Naive B cell (primary cell): ENCODE results near the gene CCT8L2. TPM values are rescaled to one million over a fixed set of nuclear protein-coding genes. Genes with fewer than 3 reads are reported as not detected.
"Not testable (repeated sequence)": the region's sequence is repeated elsewhere in the genome, so short reads cannot be mapped to it uniquely, and the experiment has no call there.

Experiments used
- ATAC-seq, 2 donors: fragments of 150-1000 bp; cut with Tn5 transposase; 2 replicates each; pipeline ENCODE4 v1.10.0; 2021; ENCODE audit warnings: low read depth in 2 of 2, mild to moderate bottlenecking in 2 of 2, moderate library complexity in 2 of 2
- DNase-seq: peaks from one replicate; pipeline ENCODE4 v3.0.0; 2022
- H3K27ac Mint-ChIP-seq, 6 donors: one replicate each; pipeline ENCODE4 v1.8.0; 2020 to 2022; ENCODE audit warnings: mild to moderate bottlenecking in 6 of 6, mixed read lengths in 6 of 6, moderate library complexity in 5 of 6, inconsistent platforms in 2 of 6
- H3K27me3 Mint-ChIP-seq, 3 donors: one replicate each; pipeline ENCODE4 v1.8.0; 2021 to 2022; ENCODE audit warnings: mixed read lengths in 3 of 3, mild to moderate bottlenecking in 1 of 3
- H3K36me3 Mint-ChIP-seq, 2 donors: one replicate each; pipeline ENCODE4 v1.8.0; 2020 to 2022; ENCODE audit warnings: mixed read lengths in 2 of 2, inconsistent platforms in 1 of 2, mild to moderate bottlenecking in 1 of 2
- H3K4me1 Mint-ChIP-seq, 3 donors: one replicate each; pipeline ENCODE4 v1.8.0; 2020 to 2022; ENCODE audit warnings: mixed read lengths in 3 of 3, inconsistent platforms in 1 of 3, mild to moderate bottlenecking in 1 of 3, moderate library complexity in 1 of 3
- H3K4me3 Mint-ChIP-seq, 8 donors: one replicate each; pipeline ENCODE4 v1.8.0; 2020 to 2022; ENCODE audit warnings: mild to moderate bottlenecking in 8 of 8, mixed read lengths in 8 of 8, moderate library complexity in 8 of 8, inconsistent platforms in 2 of 8
- H3K9me3 Mint-ChIP-seq, 7 donors: one replicate each; pipeline ENCODE4 v1.8.0; 2020 to 2022; ENCODE audit warnings: mixed read lengths in 7 of 7, mild to moderate bottlenecking in 5 of 7, inconsistent platforms in 2 of 7, moderate library complexity in 1 of 7
- polyA plus RNA-seq, 6 donors: library from polyadenylated mRNA; unstranded; fragments of 300-500 nt; fragmentation: Illumina TruSeq; gene quantifications; one replicate each; pipeline ENCODE4 v1.2.3, GENCODE V29; 2021; ENCODE audit warnings: low read depth in 6 of 6

Gene CCT8L2
- polyA plus RNA-seq, 6 donors from 2014 or later, result not detected

DNA sequence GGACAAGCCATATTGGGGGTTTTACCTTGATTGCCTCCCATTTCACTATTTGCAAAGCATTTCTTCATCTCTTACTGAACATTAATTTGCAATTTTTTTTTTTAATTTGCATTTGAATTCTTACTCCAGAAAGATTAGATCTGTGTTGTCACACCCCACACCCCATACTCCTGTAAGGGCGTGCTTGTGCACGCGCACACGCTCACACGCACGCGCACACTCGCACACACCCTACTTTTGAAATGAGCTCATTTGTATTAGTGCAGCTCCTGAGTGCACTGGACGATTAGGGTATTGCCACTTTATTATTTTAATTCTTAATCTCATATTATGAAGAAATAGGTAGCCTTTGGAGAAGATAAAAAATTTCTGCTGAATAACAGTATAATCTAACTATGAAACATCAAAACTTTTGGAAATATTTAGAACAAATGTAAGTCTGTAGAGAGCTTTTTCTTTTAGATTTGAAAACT lies 11.2 kb upstream of the CCT8L2 start:
- not testable (repeated sequence) for H3K9me3 Mint-ChIP-seq, DNase-seq, H3K36me3 Mint-ChIP-seq
- ATAC-seq, result peak; percentile 70 to 71
- H3K27ac Mint-ChIP-seq, result peak overlapping the region in 1 of 6 donors; percentile 90
- H3K27me3 Mint-ChIP-seq, result peaks cover 34 to 48% (median 48%) of the 10 kb centered on the region in 3 donors
- peaks cover 4 to 17% (median 8%) of the 10 kb centered on the region in 3 donors for H3K4me1 Mint-ChIP-seq
- peak overlapping the region in 3 of 8 donors; percentile 15 to 53 (median 48) for H3K4me3 Mint-ChIP-seq

GRCh38 chr22:16603448-16603768 lies 10.8 kb upstream of the CCT8L2 start:
- Mint-ChIP-seq H3K9me3 (peaks cover 0 to 3% (median 0%) of the 10 kb centered on the region in 7 donors), H3K27me3 (peaks cover 30 to 48% (median 47%) of the 10 kb centered on the region in 3 donors), H3K27ac (peak overlapping the region in 1 of 6 donors; percentile 90)

DNA sequence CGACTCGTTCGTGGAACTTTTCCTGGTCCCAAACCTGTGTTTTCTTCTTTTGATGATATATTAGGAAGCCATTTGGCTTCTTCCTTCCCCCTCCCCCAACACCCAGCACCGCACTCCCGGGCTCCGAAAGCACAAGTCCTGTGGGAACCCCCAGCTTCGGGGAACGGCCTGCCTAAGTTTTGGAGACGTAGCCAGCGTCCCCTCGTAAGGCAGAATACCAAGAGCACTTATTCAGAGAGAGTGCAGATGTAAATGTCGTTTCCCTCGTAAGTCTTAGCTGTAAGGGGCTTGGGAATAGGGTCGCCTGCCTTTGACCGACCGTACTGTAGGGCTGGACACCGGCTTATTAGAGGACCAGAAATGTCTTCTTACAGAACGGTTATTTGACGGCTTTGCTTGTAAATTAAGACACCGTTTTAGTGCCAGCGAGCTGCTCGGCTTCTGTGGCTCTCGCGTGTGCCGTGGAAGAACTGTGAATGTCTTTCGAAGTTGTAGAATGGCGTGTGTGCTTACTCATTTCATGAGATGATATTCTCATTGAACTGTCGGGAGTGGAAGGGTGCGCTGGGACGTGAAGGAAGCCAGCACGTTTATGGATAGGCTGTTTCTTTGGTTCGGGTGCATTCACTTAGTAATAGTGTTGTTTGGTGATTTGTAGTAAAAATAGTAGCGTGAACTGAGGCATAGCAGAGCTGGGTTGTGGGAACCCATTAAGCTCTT lies 10.3 kb upstream of the CCT8L2 start:
- not testable (repeated sequence) for H3K9me3 Mint-ChIP-seq, H3K36me3 Mint-ChIP-seq, ATAC-seq, DNase-seq
- H3K4me1 Mint-ChIP-seq, result peaks cover 4 to 17% (median 8%) of the 10 kb centered on the region in 3 donors
- peak overlapping the region in 2 of 6 donors; percentile 46 to 56 for H3K27ac Mint-ChIP-seq
- peak overlapping the region; percentile 48 to 89 (median 69) for H3K4me3 Mint-ChIP-seq
- peaks cover 25 to 45% (median 42%) of the 10 kb centered on the region in 3 donors for H3K27me3 Mint-ChIP-seq

More at GRCh38 chr22:16603448-16603768, 10.8 kb upstream of the CCT8L2 start:
- ATAC-seq, result no peak
- Mint-ChIP-seq H3K4me1 (peaks cover 4 to 17% (median 8%) of the 10 kb centered on the region in 3 donors), H3K36me3 (no peaks in the 10 kb centered on the region), H3K4me3 (peak overlapping the region in 7 of 8 donors; percentile 48 to 89 (median 66))
- DNase-seq, result no peak

GRCh38 chr22:16602224-16602727 lies 9.7 kb upstream of the CCT8L2 start:
- not testable (repeated sequence) for H3K9me3 Mint-ChIP-seq, H3K36me3 Mint-ChIP-seq, H3K27ac Mint-ChIP-seq
- peak overlapping the region; percentile 48 to 89 (median 66) for H3K4me3 Mint-ChIP-seq
- DNase-seq (peak; percentile 0), ATAC-seq (peak in 1 of 2 donors; percentile 18)
- H3K4me1 Mint-ChIP-seq, result peaks cover 4 to 17% (median 8%) of the 10 kb centered on the region in 3 donors
- H3K27me3 Mint-ChIP-seq, result peaks cover 24 to 42% (median 41%) of the 10 kb centered on the region in 3 donors

DNA sequence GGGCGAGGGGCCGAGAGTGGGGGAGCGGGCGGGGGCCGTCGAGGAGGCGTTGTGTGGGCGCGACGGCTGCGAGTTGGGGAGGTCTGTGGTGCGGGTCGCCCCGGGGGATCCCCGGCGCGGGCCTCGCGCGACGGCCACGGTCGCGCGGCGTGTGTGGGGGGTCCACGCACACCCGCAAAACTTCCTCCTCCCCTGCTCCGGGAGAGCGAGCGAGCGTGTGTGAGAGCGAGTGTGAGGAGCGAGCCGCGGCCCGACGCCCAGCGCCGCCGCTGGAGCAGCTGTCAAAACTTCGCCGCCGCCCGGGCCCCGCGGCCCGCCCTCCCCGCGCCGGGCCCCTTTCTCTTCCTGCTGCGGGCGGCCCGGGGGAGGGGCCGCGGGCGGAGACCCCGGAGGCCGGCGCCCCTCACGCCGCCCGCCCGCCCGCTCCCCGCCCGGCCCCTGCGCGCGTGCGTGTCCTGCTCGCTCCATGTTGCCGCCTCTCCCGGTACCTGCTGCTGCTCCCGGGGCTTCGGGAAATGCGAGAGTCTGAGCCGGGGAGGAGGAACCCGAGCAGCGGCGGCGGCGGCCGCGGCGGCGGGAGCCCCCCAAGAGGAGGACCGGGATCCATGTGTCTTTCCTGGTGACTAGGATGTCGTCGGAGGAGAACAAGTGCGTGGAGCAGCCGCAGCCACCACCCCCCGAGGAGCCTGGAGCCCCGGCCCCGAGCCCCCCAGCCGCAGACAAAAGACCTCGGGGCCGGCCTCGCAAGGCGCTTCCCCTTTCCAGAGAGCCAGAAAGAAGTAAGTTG lies 9.0 kb upstream of the CCT8L2 start:
- H3K27me3 Mint-ChIP-seq, result peaks cover 22 to 42% (median 40%) of the 10 kb centered on the region in 3 donors

GRCh38 chr22:16600644-16601436 lies 8.2 kb upstream of the CCT8L2 start:
- H3K36me3 Mint-ChIP-seq, H3K27ac Mint-ChIP-seq, H3K9me3 Mint-ChIP-seq, ATAC-seq: not testable (repeated sequence)
- Mint-ChIP-seq H3K4me1 (peaks cover 4 to 17% (median 8%) of the 10 kb centered on the region in 3 donors), H3K4me3 (peak overlapping the region; percentile 30 to 83 (median 72)), H3K27me3 (peaks cover 27 to 46% (median 44%) of the 10 kb centered on the region in 3 donors)
- DNase-seq, result peak; percentile 5

More for the DNA sequence above, 9.0 kb upstream of the CCT8L2 start:
- peak; percentile 33 to 49 for ATAC-seq
- DNase-seq, result peak; percentile 4
- Mint-ChIP-seq H3K27ac (peak overlapping the region in 1 of 6 donors; percentile 47), H3K4me3 (peak overlapping the region in 7 of 8 donors; percentile 21 to 65 (median 40)), H3K36me3 (no peaks in the 10 kb centered on the region), H3K4me1 (peaks cover 4 to 17% (median 8%) of the 10 kb centered on the region in 3 donors), H3K9me3 (peaks cover 0 to 2% (median 0%) of the 10 kb centered on the region in 7 donors)

- not testable (repeated sequence) for H3K36me3 Mint-ChIP-seq, H3K9me3 Mint-ChIP-seq, H3K27ac Mint-ChIP-seq, ATAC-seq, DNase-seq
- H3K4me1 Mint-ChIP-seq, result peaks cover 4 to 17% (median 8%) of the 10 kb centered on the region in 3 donors
- peaks cover 34 to 49% (median 46%) of the 10 kb centered on the region in 3 donors for H3K27me3 Mint-ChIP-seq
- H3K4me3 Mint-ChIP-seq, result peak overlapping the region in 2 of 8 donors; percentile 70 to 75
These were observed 7.0 kb upstream of the CCT8L2 start for GRCh38 chr22:16599648-16600047.

DNA sequence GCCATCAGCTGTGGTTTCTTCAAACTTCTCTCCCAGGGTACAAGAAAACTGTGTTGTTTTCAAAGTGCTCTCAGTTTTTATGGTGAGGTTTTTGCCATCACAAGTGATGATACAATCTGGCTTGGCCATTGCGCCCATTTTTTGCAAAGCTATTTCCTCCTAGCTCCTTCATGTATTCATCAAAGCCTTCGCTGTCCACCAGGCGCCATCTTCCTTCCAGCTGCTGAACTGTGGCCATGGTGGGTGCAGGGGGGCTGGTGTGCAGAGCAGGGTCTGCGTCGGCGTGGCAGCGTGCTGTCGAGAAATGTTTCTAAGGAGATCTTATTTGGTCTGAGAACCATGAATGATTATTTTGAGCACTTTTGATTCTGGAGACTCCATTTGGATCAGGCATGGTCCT lies 2.6 kb upstream of the CCT8L2 start:
- not testable (repeated sequence) for ATAC-seq, H3K4me3 Mint-ChIP-seq, DNase-seq, H3K4me1 Mint-ChIP-seq, H3K36me3 Mint-ChIP-seq, H3K27ac Mint-ChIP-seq, H3K9me3 Mint-ChIP-seq
- peaks cover 26 to 47% (median 28%) of the 10 kb centered on the region in 3 donors for H3K27me3 Mint-ChIP-seq

- Mint-ChIP-seq H3K9me3 (peaks cover 0 to 5% (median 0%) of the 10 kb centered on the region in 7 donors), H3K27me3 (peaks cover 17 to 38% (median 19%) of the 10 kb centered on the region in 3 donors), H3K27ac (no peak overlapping the region), H3K36me3 (no peaks in the 10 kb centered on the region), H3K4me1 (no peaks in the 10 kb centered on the region), H3K4me3 (no peak overlapping the region)
- DNase-seq, result no peak
- no peak for ATAC-seq
These were observed 1.4 kb upstream of the CCT8L2 start for GRCh38 chr22:16594026-16594425.

- not testable (repeated sequence) for ATAC-seq, DNase-seq, H3K9me3 Mint-ChIP-seq, H3K27ac Mint-ChIP-seq, H3K4me3 Mint-ChIP-seq, H3K36me3 Mint-ChIP-seq, H3K4me1 Mint-ChIP-seq
- H3K27me3 Mint-ChIP-seq, result peaks cover 14 to 31% (median 17%) of the 10 kb centered on the region in 3 donors
These were observed 379 bp downstream of the CCT8L2 start for GRCh38 chr22:16592231-16592630.

- not testable (repeated sequence) for H3K27ac Mint-ChIP-seq, ATAC-seq, H3K9me3 Mint-ChIP-seq, H3K36me3 Mint-ChIP-seq, DNase-seq, H3K4me1 Mint-ChIP-seq
- peak overlapping the region in 1 of 8 donors; percentile 10 for H3K4me3 Mint-ChIP-seq
- peaks cover 6 to 22% (median 9%) of the 10 kb centered on the region in 3 donors for H3K27me3 Mint-ChIP-seq
These were observed 1.5 kb downstream of the CCT8L2 start for GRCh38 chr22:16591136-16591535.

GRCh38 chr22:16586991-16587390 lies 5.6 kb downstream of the CCT8L2 start:
- peaks cover 0 to 4% (median 0%) of the 10 kb centered on the region in 3 donors for H3K27me3 Mint-ChIP-seq
- no peaks in the 10 kb centered on the region for H3K4me1 Mint-ChIP-seq

More at GRCh38 chr22:16586991-16587390, 5.6 kb downstream of the CCT8L2 start:
- DNase-seq, result no peak
- no peak overlapping the region for H3K27ac Mint-ChIP-seq
- H3K9me3 Mint-ChIP-seq, result peaks cover 0 to 4% (median 0%) of the 10 kb centered on the region in 7 donors
- H3K36me3 Mint-ChIP-seq, result no peaks in the 10 kb centered on the region
- ATAC-seq, result no peak
- H3K4me3 Mint-ChIP-seq, result no peak overlapping the region
